Fibroblast of skin of back (primary cell): Measurements from ENCODE around the gene NTRK2.

Source experiments
- DNase-seq: peaks from one replicate; pipeline ENCODE4 v3.0.0-alpha.2; 2013

Gene NTRK2

DNA sequence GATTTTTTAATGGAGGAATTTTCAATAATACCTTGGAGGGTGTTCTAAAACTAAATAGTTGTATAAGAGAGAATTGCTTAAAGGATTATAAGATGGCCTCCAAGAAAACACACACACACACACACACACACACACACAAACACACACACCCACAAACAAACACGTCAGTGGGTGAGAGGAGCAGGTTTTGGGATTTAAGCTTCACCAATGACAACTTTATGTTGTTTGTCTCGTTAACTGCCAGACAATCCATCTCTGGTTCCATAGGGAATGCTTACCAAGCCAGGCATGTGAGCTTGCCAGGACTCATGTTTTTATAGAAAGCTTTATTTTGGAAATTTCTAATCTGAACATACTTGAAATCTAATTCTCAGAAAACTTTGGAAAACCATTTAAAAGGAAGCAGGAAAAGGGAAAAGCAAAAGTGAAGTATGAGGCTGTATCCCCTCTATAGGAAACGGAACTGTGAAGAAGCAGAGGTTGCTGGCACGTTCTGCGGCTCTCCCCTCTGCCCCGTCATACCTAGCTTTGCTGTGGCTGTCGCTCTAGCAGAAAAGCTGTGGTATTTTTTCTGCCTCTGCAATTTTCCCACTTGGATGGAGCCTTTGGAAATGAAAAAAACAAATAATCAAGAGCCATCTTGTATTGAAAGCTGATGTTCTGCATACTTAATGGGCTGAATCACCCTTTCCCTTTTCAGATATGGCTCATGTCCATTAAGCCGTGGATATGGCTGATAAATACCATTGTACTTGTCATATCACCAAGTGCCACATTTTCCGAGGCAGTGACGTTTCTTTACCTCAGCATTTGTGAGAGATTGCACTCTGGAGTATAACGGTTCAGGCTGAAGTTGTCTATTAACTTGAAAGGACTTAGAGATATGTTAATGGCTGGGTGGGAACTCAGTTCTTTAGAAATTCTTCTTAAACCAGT, 112.7 kb downstream of the NTRK2 start:
- DNase-seq, result peak; percentile 64

DNA sequence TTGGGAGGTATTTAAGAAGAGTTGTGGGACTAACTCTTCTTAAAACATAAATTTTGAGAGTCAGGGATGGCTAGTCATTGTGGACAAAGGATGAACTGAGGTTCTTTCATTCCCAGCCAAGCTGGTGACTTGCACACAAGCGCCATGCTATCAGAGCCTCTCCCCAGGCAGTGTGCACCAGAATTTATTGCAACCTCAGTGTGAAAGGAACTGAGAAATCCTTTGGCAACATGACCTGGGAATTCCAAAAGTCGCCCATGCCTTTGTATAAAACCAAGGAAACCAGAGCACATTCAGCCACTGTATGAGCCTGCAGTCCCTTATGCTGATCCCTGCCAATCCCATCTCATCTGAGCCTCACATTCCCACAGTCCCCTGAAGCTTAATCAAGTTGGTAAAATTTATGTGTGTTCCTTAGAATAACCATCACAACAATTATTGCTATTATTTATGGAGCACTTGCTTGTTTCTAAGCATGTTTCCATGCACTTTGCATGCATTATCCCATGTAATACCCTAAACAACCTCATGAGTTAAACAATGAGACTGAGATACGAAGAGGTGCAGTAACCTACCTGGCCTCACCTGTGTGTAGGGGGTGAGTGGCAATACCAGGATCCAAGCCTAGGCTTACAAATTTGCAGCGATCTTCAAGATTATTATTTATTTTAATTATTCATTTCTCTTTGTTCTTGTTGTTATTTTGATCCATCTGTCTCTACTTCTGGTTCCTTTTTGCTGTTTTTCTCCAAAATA, 116.4 kb downstream of the NTRK2 start:
- DNase-seq, result no peak

DNA sequence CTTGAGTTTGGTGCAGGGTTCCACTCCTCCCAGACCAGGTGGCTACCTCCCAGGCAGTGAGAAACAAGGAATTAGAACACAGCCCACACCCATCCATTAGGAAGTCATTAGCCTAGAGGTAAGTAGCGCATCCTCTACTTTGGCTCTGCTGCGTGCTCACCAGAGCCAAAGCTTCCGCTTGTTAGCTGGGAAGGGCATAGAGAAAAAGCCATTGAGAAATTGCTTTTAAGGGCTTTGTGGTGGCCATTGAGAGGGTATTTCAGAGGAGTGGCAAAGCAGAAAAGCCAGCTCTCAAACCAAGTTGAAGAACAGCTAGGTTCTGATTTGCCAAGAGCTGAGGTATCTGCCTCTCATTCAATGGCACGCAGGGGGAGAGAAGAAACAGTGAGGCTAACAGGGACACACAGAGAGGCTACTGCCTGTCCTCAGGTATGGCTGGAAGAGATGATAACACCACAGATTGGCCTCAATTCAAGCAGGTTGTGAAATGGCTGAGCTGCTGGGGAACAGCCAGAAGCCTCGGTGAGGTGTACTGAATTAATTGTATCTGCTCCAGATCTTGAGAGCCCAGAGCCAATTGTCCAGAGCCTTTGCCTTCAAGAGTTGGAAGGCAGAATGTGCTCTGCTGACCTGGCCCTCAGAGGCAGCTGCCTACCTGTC, 119.4 kb downstream of the NTRK2 start:
- DNase-seq, result no peak

GRCh38 chr9:84789463-84789830, 119.9 kb downstream of the NTRK2 start:
- no peak for DNase-seq

GRCh38 chr9:84791643-84792042, 122.1 kb downstream of the NTRK2 start:
- DNase-seq, result peak; percentile 93

DNA sequence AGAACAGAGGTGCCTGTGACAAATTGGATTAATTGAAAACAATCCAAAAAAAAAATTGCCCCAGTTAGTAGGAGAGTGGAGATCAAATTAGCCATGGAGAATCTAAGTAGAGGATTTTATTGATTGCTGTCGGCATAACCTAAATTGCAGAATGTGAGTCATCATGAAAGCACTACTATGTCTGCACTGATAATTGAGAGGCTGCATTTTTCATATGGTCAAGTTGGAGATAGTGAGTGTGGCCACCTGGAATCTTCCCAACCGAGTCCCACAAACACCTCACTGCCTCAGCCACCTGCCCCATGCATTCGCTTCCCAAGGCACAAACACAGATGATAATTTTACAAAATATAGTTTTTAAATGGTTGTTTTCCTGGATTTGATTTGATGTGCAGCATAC, 123.7 kb downstream of the NTRK2 start:
- DNase-seq, result peak; percentile 40

GRCh38 chr9:84794981-84795637, 125.6 kb downstream of the NTRK2 start:
- no peak for DNase-seq

GRCh38 chr9:84796404-84796803, 126.9 kb downstream of the NTRK2 start:
- no peak for DNase-seq

- DNase-seq, result no peak
These were observed 129.7 kb downstream of the NTRK2 start for GRCh38 chr9:84799251-84799650.

GRCh38 chr9:84804951-84805694, 135.6 kb downstream of the NTRK2 start:
- no peak for DNase-seq

GRCh38 chr9:84807431-84807830, 137.9 kb downstream of the NTRK2 start:
- no peak for DNase-seq

- no peak for DNase-seq
These were observed 138.4 kb downstream of the NTRK2 start for GRCh38 chr9:84807870-84808390.

DNA sequence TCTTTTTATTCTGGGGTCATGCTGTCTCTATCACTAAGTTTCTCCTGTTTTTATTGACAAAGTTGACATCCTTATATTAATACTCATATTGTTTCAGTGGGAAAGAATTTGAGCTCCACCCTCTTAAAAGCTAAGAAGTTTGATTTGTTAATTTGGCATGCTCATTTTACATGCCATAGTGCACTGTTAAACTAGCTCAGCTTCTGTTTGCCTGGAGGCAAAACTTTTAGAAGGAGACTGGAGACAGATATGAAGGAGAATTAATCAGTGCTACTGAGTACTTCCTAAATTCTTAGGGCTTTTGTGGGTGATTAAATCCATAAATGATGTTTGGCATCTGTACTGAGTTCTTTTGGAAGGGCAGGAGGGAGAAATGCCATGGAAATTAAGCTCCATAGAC, 138.9 kb downstream of the NTRK2 start:
- DNase-seq, result peak; percentile 62

DNA sequence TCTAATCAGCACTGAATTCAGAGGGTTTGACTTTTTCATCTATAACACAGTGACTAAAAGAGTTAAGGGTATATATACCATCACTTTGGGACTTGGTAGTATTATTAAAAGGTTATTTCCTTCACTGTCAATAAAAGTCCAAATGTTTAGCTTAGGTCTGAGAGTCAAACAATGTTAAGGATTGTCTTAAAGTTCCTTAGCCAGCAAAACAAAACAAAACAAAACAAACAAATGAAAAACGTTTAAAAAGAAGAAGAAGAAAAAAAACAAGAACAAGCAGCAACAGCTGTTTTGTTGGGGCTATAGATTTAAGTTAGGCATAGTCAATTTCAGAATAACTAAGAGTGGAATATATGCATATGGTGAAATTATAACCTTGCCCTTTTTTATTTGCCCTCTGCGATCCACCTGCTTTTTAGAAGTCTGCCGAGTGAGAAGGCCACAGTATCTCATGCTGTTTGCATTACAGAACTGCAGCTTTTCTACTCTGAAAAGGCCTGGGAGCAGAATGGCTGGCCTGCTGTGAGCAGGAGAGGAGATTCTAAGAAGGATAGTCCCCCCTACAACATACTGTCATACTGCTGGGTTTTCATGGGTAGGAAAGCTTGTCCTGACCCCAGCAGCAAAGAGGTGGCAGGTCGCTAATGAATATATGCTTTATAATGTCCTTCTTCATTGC, 141.7 kb downstream of the NTRK2 start:
- no peak for DNase-seq

DNA sequence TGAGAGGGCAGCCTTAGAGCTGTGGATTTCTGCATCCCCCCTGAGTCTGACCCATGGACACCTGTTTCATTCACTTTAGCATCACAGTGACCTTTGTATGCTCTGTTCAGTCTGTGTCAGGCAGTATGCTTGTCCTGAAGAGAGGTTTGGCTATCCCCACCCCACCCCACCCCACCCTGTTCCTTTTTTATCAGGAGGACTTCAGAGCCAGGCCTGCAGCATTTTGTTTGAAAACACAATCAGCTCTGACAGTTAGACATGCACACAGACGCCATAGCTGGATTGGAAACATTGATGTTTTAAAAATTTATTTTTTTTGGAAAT, 142.2 kb downstream of the NTRK2 start:
- DNase-seq, result no peak

GRCh38 chr9:84812355-84812754, 142.8 kb downstream of the NTRK2 start:
- DNase-seq, result no peak

DNA sequence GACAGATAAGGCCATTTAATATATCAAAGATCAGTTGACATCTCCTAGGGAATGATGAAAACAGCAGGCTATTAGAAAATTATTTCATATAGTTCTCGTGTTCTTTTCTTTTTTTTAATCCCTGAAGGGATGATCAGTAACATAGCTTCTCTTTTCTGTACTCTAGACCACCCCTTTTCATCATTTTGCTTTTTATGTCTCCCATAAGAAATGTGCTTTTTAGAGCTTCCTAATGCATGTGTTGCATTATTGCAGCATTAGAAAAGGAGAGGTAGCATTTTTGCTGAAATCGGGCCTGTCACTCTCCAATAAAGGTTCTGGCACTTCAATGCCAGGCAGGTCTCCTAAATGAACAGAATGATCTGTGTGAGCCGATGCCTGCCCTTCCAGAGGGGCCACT, 143.3 kb downstream of the NTRK2 start:
- no peak for DNase-seq

- no peak for DNase-seq
These were observed 146.0 kb downstream of the NTRK2 start for GRCh38 chr9:84815554-84815953.

- no peak for DNase-seq
These were observed 147.5 kb downstream of the NTRK2 start for GRCh38 chr9:84817038-84817437.

DNA sequence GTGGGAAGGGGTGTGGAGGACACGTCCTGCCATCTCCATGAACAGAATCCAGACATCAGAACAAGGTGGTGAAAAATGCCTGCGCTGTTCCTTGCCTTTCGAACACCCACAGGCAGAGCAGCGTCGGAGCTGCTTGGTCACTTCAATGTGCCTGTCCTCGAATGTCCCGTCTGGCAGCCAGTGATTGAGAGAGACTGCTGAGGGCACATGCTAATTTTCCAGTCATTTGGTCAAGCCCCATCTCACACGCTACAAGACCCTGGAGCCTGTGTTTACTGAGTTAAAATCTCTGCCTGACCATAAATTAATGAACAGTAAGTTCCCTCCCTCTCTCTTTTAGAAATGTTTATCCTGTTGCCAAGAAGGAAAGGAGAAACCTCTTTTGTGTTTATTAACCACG, 149.3 kb downstream of the NTRK2 start:
- DNase-seq, result no peak

- no peak for DNase-seq
These were observed 150.0 kb downstream of the NTRK2 start for GRCh38 chr9:84819491-84819991.
